Right lobe of liver (tissue), 6 donors: ENCODE data around the gene SLC2A14. TPM values are rescaled to one million over a fixed set of nuclear protein-coding genes. Genes with fewer than 3 reads are reported as not detected.
A peak's percentile ranks its signal among the peaks of the same experiment; 100 is the strongest.
"Not testable (repeated sequence)": the region's sequence is repeated elsewhere in the genome, so short reads cannot be mapped to it uniquely, and the experiment has no call there.

Experiments
- ATAC-seq, 4 donors: fragments of 200-7000 bp; cut with Tn5 transposase; one replicate each; pipeline ENCODE4 v1.9.1; 2020; ENCODE audit warnings: mild to moderate bottlenecking in 4 of 4, moderate library complexity in 4 of 4
- DNase-seq, 3 donors: peaks; one replicate each; pipeline ENCODE4 v3.0.0-alpha.2; 2020
- H3K27ac ChIP-seq, 3 donors: fragments of 200-600 bp; one replicate each; pipeline ENCODE4 v1.8.0; 2022
- H3K27me3 ChIP-seq, 2 donors: fragments of 200-600 bp; one replicate each; pipeline ENCODE4 v1.8.0; 2022
- H3K36me3 ChIP-seq, 4 donors: fragments of 200-600 bp; sonication (generic) in 1 of 4; one replicate each; pipeline versions ENCODE4 v1.5.1 to v1.8.0; 2017 to 2022; ENCODE audit warnings: control low read depth in 1 of 4
- H3K4me1 ChIP-seq, 4 donors: fragments of 200-600 bp; sonication (generic) in 1 of 4; one replicate each; pipeline versions ENCODE4 v1.5.1 to v1.8.0; 2017 to 2022; ENCODE audit warnings: control low read depth in 1 of 4
- H3K4me3 ChIP-seq, 3 donors: fragments of 200-600 bp; one replicate each; pipeline ENCODE4 v1.8.0; 2022
- H3K9me3 ChIP-seq, 4 donors: fragments of 200-600 bp; sonication (generic) in 1 of 4; one replicate each; pipeline versions ENCODE4 v1.5.1 to v1.8.0; 2017 to 2022; ENCODE audit warnings: control low read depth in 1 of 4
- POLR2A ChIP-seq: fragments of 450-650 bp; IDR thresholded peaks from one replicate; pipeline ENCODE4 v1.6.1; 2017; ENCODE audit warnings: antibody characterized with exemption, mild to moderate bottlenecking
- WGBS: methylation state at CpG from one replicate; pipeline ENCODE4 v1.1.6; 2018; ENCODE audit warnings: low coverage, low lambda C conversion rate; ENCODE audit not compliant: insufficient coverage; ENCODE audit errors: missing lambda C conversion rate; 5-methylcytosine and 5-hydroxymethylcytosine counted together
- intact Hi-C, 2 donors: fragments of 100-400 bp; cut with DNase I; formaldehyde crosslinking; loops; one replicate each; pipeline versions ENCODE4 v1.11.2 to v1.14.1; 2022
- total RNA-seq, 6 experiments: library from RNA; depleted of rRNA in 2 of 6; stranded (reverse); fragments of >200 nt in 2 of 6; fragmentation: NEBNext Ultra II Directional in 3 of 6; extraction: Animal tissue kit (Norgen Biotek cat#: 25700) in 3 of 6; gene quantifications; one replicate each; pipeline versions ENCODE4 v1.1.0 to v1.2.4, GENCODE V29; 2016 to 2023
- TF ChIP-seq, protein P1 (sequence below), 4 donors: fragments of 200-600 bp in 3 of 4; fragments of 450-650 bp in 1 of 4; IDR thresholded peaks; one replicate each; pipeline versions ENCODE4 v1.5.1 to v1.8.0; 2016 to 2022; ENCODE audit warnings: antibody characterized with exemption in 4 of 4, mild to moderate bottlenecking in 2 of 4
- donor health status: DM: no; HTN: yes; CAD: no.
- donor health status: DM: no; HTN: no; CAD: no.
- donor health status: DM: no; HTN: no; CAD: no.
- donor health status: DM: no; HTN: yes; CAD: no.
- donor health status: DM: no; HTN: yes; CAD: no.

SLC2A14 gene
- total RNA-seq, 6 experiments from 2014 or later, result 0.18 to 110 (median 0.95) TPM

DNA sequence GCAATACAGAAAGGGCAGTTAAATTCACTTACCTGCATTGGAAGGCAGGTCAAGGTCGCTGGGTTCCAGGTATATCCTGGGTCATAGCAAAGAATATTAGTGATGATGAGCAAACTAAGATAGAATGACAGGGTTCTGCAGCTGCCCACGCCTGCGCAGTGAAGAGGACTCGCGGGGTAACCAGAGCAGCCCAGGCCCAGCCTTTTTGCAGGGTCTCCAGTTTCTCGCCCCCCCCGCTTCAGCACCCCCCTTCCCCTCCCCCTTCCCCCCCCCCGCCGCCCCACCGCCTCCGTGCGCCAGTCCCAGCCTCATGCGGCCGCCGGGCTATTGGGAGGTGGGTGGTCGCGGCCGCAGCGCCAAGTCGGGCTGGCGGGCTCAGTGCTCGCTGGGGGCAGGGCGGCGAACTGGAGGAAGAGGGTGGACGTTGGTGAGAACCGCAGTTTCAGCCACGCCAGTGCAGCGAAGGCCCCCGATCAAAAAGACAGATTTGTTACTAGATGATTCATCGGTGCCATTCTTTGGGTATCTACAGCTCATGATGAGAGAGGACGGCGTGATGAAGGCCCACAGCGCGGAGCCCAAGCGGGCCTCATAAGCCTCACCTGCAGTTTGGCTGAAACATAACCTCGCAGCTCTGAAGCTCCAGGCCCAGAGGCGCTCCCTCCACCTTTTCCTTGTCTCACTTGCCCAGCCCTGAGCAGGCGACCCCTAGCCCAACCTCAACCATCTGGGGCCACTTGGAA, 43.1 kb upstream of the SLC2A14 start:
- ATAC-seq, result no peak
- Histone ChIP-seq H3K4me3 (no peak overlapping the region), H3K27ac (no peak overlapping the region), H3K27me3 (no peaks in the 10 kb centered on the region), H3K36me3 (no peaks in the 10 kb centered on the region), H3K9me3 (no peaks in the 10 kb centered on the region), H3K4me1 (no peaks in the 10 kb centered on the region)
- intact Hi-C loops, result no loop called here
- WGBS, result 29% methylated on average over 7 of the region's 38 CpGs
- TF ChIP-seq POLR2A, result no peak
- TF ChIP-seq, protein P1, sequence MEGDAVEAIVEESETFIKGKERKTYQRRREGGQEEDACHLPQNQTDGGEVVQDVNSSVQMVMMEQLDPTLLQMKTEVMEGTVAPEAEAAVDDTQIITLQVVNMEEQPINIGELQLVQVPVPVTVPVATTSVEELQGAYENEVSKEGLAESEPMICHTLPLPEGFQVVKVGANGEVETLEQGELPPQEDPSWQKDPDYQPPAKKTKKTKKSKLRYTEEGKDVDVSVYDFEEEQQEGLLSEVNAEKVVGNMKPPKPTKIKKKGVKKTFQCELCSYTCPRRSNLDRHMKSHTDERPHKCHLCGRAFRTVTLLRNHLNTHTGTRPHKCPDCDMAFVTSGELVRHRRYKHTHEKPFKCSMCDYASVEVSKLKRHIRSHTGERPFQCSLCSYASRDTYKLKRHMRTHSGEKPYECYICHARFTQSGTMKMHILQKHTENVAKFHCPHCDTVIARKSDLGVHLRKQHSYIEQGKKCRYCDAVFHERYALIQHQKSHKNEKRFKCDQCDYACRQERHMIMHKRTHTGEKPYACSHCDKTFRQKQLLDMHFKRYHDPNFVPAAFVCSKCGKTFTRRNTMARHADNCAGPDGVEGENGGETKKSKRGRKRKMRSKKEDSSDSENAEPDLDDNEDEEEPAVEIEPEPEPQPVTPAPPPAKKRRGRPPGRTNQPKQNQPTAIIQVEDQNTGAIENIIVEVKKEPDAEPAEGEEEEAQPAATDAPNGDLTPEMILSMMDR (IDR thresholded peaks at IDR 0.05), result no peak
- DNase-seq, result no peak

DNA sequence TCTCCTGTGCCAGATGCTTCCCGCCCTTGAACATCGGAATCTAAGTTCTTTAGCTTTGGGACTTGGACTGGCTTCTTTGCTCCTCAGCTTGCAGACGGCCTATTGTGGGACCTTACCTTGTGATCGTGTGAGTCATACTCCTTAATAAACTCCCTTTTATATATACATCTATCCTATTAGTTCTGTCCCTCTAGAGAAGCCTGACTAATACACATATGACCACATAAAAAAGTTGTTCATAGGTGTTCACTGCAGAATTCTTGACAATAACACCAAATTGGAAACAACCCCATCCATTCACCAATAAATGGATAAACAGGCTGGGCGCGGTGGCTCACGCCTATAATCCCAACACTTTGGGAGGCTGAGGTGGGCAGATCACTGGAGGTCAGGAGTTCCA, 37.4 kb upstream of the SLC2A14 start:
- H3K27ac ChIP-seq, H3K36me3 ChIP-seq, ATAC-seq, intact Hi-C loops, H3K27me3 ChIP-seq, H3K9me3 ChIP-seq, DNase-seq, H3K4me1 ChIP-seq, H3K4me3 ChIP-seq: not testable (repeated sequence)
- WGBS, result 68% methylated on average over 5 of the region's 7 CpGs

DNA sequence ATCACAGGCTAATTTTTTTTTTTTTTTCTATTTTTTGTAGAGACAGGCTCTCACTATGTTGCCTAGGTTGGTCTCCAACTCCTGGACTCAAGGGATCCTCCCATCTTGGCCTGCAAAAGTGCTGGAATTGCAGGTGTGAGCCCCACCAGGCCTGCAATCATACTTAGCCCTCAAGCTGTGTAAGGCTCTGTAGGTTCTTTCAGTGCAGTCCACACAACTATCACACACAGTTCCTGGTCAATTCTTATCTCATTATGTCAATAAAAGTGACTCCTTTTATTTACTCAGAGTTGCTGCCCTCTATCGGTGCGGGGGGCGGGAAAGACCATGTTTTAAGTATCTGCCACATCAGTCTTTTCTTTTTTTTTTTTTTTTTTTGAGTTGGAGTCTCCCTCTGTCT, 34.3 kb upstream of the SLC2A14 start:
- H3K4me1 ChIP-seq, result peaks cover 0 to 2% (median 0%) of the 10 kb centered on the region in 4 donors
- H3K27ac ChIP-seq, result no peak overlapping the region
- intact Hi-C loops, result no loop called here
- no peaks in the 10 kb centered on the region for H3K9me3 ChIP-seq
- H3K4me3 ChIP-seq, result no peak overlapping the region
- WGBS, result 2% methylated on average over 3 of the region's 3 CpGs
- ATAC-seq (peak; percentile 100), DNase-seq (peak; percentile 62 to 82 (median 63))
- H3K36me3 ChIP-seq, result no peaks in the 10 kb centered on the region
- H3K27me3 ChIP-seq, result no peaks in the 10 kb centered on the region
- no peak for TF ChIP-seq POLR2A
- TF ChIP-seq, protein P1 (IDR thresholded peaks at IDR 0.05), result peak; percentile 35 to 55 (median 50)

DNA sequence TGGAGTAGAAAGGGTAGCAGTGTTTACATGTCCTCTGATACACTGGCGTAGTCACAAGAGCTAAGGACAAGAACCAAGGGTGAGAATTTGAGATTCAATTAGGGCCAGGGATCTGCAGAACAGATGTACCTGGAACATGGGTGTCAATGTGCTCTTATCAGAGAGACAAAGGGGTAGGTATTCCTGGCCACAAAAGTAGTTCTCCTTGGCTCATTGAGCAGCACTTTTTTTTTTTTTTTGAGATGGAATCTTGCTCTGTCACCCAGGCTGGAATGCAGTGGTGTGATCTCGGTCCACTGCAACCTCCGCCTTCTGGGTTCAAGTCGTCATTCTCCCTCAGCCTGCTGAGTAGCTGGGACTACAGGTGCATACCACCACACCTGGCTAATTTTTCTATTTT, 33.6 kb upstream of the SLC2A14 start:
- H3K4me3 ChIP-seq, H3K4me1 ChIP-seq, DNase-seq, ATAC-seq, H3K9me3 ChIP-seq, intact Hi-C loops, H3K36me3 ChIP-seq, H3K27me3 ChIP-seq, H3K27ac ChIP-seq: not testable (repeated sequence)
- 76% methylated on average over 4 of the region's 4 CpGs for WGBS

DNA sequence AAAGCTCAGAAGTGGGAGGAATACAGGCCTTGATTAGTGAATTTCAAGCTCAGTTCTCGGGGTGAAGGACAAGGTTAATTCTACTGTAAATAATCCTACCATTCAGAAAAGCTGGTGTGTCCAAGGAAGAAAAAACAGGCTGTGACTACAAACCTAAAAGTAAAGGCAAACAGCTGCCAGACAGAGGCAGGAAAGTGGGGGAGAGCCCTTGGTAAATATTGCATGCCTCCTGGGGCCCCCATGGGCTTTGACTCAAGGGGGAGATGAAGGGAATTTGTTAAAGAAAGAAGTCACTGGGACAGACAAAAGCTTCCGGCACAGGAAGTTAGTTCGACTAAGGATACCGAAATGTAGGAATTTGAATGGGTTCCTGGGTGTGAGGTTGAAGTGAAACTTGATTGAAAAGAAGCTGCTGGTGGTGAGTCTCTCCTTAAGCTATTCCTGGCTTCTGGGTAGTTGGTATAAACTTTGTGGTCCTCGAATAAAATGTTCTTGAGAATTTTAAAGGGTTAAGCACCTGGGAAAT, 32.9 kb upstream of the SLC2A14 start:
- DNase-seq, H3K27me3 ChIP-seq, H3K4me3 ChIP-seq, ATAC-seq, H3K9me3 ChIP-seq, H3K4me1 ChIP-seq, H3K36me3 ChIP-seq, intact Hi-C loops, H3K27ac ChIP-seq: not testable (repeated sequence)
- WGBS, result 63% methylated on average over 2 of the region's 5 CpGs

DNA sequence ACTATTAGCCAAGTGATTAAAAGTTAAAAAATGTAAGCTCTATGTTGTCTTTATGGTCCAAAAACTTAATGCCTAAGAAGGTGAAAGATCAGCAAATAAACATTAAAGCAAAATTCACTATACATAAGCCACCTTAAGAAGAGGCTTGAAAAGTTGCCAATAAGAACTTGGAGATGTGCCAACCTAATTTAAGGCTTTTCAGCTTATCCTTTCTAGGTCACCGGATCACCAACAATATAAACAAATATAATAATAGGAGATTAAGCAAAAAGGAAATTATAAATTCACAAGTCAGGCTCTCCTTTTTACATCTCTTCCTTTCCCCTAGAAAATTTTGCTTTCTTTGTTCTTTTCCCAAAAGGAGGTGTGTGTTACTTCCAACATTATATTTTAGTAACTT, 32.4 kb upstream of the SLC2A14 start:
- TF ChIP-seq, protein P1 (IDR thresholded peaks at IDR 0.05), result no peak
- TF ChIP-seq POLR2A, result no peak
- no peaks in the 10 kb centered on the region for H3K36me3 ChIP-seq
- DNase-seq (no peak), ATAC-seq (no peak)
- no peak overlapping the region for H3K4me3 ChIP-seq
- peaks cover 0 to 2% (median 0%) of the 10 kb centered on the region in 4 donors for H3K4me1 ChIP-seq
- intact Hi-C loops, result no loop called here
- no peaks in the 10 kb centered on the region for H3K27me3 ChIP-seq
- no peak overlapping the region for H3K27ac ChIP-seq
- WGBS, result 42% methylated on average over 1 of the region's 1 CpG
- no peaks in the 10 kb centered on the region for H3K9me3 ChIP-seq

DNA sequence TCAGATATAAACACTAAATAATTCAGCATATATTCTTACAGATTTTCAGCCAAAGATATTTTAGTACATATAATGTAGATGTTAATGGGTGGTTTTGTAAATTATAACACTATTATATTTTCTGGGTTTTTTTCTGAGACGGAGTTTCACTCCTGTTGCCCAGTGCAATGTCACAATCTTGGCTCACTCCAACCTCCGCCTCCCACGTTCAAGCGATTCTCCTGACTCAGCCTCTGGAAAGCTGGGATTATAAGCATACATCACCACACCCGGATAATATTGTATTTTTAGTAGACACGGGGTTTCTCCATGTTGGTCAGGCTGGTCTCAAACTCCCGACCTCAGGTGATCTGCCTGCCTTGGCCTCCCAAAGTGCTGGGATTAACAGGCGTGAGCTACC, 29.7 kb upstream of the SLC2A14 start:
- H3K9me3 ChIP-seq, H3K4me1 ChIP-seq, intact Hi-C loops, H3K4me3 ChIP-seq, H3K27ac ChIP-seq, H3K27me3 ChIP-seq, ATAC-seq, DNase-seq, H3K36me3 ChIP-seq: not testable (repeated sequence)
- WGBS, result 81% methylated on average over 8 of the region's 8 CpGs
